CD4-positive, alpha-beta T cell treated with Interleukin-17A for 4 hours (primary cell): Measurements from ENCODE around the gene DHFR.
"Not testable (repeated sequence)": the region's sequence is repeated elsewhere in the genome, so short reads cannot be mapped to it uniquely, and the experiment has no call there.

ENCODE experiments used
- DNase-seq: peaks from one replicate; pipeline ENCODE4 v3.0.0-alpha.2; 2020; ENCODE audit warnings: mixed read lengths

The DHFR gene

GRCh38 chr5:80654391-80655230 lies at the start of gene DHFR, which contains the start of gene MSH3:
TSS of gene DHFR (minus strand) at chr5:80654983. CDS start at chr5:80654489, 494 bp downstream.
TSS of gene MSH3 (plus strand) at chr5:80654652. CDS start at chr5:80654728, 76 bp downstream.
- DNase-seq: peak; percentile 93

DNA sequence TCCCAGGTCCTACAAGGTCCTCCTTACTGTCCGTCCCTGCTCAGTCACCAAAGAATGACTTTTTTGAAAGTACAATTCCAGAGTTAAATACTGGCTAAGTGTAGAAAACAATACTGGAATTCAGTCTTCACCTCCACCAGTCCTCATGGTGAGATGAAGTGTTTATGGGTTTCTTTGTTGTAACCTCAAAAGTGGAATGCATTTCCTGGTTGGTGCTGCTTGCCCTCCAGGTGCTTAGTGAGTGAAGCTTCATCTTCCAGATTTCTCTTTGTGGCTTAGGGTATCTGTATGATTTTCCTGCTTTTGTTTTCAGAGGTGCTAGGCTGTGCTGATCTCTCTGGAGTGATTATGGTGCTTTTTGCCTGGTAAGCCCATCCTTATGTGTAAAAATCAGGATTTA lies 49.4 kb upstream of the DHFR start:
- no peak for DNase-seq

DNA sequence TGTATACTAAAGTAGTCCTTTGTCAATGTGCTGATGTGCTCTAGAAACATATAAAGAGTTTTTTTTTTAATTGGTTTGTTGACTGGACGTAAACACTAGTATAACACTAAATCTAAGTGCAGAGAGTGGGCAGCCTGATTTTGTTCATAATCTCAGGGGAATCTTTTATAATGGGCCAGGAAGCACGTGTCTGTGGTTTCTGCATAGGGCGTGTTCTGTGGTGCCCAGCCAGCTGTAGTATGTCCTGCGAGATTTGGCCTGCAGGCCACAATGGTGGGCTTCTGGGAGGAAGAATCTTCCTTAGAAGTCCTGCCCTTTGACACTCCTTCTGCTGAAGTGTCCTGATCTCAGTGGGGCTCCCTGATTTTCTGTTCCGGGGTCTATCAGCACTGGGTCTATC lies 49.0 kb upstream of the DHFR start:
- no peak for DNase-seq

- no peak for DNase-seq
Measured at GRCh38 chr5:80703291-80703690, 48.5 kb upstream of the DHFR start.

DNA sequence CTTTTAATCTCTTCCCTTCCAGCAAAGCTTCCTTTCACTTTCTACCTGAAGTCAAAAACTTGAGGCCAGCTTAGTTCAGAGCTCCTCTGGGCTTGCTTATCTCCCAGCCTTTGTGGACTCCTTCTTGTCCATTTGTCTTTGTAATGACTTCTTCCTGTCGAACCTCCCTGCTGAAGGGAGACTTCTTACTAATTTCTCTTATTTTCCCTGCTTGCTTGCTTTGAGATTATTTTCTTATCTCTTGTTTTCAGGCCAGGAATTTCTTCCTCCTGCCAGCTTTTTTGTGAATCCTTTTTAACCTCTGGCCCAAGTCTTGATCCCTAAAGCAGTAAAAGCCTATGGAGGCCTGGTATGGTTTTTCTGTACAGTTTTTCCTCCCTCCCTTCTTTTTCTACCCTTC lies 46.8 kb upstream of the DHFR start:
- DNase-seq: no peak

DNA sequence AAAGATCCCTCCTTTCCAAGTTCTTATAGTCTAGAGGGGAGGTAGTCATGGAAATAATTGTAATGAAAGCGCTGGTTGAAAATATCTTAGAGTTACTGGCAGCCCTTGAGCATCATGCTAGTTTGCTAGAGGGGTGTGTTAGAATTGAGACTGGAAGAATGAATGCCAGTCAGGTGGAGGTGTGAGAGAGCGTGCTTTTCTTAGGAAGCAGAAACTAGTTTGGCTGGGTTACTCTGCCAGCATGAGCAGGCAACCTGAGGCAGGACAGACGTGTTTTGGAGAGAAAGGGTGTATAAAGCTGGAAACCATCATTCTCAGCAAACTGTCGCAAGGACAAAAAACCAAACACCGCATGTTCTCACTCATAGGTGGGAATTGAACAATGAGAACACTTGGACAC lies 43.6 kb upstream of the DHFR start:
- no peak for DNase-seq

DNA sequence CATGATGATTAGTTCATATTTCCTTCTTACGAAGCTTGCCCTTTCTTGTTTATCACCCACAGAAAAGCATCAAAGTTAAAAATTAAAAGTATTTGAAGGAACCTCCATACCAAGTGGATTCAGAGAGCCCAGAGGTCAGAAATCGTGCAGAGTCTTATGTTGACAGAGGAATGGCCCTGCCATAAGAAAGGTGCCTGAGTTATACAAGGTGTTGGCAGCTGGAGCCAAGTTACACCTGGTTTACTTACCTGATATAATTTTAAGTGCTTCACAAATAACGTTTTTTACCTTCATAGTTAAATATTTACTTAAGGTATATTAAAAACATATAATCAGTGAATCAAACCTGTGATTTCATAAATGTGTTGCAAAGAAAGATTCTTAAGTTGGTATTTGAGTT lies 42.3 kb upstream of the DHFR start:
- no peak for DNase-seq

DNA sequence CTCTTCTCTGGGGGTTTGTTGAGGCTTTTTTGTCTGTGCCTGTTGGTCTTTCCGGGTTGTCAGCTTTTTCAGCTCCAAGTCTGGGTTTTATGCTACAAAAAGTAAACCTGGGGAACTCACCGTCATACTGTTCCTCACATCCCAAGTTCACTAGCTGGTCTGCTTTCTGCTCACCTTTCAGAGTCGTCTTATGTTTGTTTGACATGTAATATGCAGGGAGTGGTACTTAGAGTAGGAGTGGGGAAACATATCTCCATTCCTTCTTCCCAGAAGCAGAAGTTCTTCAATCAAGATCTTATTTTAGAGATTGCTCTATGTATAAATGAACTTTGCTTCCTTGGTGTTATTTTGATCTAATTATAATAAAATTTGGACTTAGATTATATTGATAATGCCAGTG lies 41.7 kb upstream of the DHFR start:
- no peak for DNase-seq

GRCh38 chr5:80695666-80696065 lies 40.9 kb upstream of the DHFR start:
- DNase-seq: no peak

GRCh38 chr5:80689627-80690026 lies 34.8 kb upstream of the DHFR start:
- no peak for DNase-seq

DNA sequence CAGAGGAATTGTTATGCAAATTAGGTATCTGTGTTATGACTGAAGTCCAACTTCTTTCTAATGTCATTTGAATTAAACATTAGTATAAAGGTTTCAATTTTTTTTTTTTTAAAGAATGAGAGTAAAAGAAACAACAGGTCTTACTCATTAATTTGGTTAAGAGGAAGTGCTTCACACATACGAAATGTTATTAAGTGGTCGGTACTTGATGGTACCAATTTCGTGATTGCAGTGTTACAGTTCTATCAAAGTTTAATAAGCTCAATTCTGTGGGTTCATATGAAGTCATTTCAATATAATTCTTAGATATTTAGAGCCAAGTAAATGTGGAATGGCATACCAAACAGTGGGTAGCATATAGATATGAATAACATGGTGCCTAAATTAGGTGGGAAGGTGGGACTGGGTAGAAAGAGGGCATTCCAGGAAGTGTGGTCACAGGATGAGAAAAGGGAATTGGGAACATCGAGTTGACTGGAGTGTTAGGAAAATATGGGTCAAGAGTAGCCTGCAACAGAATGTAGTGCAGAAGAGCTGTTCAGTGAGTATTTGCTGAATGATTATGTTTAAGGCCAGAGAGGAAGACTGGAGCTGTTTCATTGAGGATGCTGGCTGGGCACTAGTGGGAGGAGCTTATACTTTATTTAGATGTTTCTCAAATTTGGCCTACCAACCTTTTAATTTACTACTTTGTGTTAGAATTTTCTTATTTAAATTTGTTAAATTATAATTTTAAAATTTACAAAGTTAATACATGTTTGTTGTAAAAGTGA lies 34.1 kb upstream of the DHFR start:
- DNase-seq: no peak

GRCh38 chr5:80686757-80687156 lies 32.0 kb upstream of the DHFR start:
- no peak for DNase-seq

DNA sequence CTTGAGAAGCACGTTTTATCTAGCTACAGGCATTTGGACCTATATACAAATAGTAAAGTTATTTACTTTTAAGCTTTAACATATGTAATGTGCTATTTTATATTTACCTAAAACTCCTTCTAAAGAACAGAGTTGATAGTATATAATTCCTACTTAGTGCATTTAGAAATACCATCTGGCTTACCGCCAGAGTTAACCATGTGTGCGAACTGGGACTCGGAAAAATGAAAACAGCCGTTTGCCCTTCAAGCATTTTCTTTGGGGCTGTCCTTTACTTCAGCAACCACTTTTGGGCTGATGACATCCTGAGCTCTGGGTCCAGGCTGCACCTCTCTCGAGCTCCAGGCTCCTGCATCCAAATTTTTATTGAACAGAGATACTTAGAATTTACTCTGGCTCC lies 21.9 kb upstream of the DHFR start:
- no peak for DNase-seq

GRCh38 chr5:80672140-80672736 lies 17.5 kb upstream of the DHFR start:
- DNase-seq: peak; percentile 76

- DNase-seq: no peak
Measured at GRCh38 chr5:80668016-80668969, 13.5 kb upstream of the DHFR start.

DNA sequence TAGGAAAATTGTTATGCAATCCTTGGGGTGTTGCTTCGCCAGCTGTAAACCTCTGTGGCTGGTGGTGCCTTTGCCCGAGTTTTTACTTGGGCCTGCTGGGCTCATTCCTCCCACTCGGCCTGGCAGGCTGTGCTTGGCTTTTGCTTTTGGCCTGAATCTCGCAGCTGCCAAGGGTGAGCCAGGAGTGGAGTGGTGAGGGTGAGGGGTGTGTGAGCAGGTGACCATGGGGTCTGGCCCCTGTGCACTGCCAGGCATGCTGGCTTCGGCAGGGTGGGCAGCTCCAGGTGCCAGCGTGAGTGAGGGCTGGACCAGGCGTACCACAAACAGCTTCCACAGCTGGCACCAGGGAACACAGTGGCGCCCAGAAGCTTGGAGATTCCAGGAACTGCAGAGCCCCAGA lies 12.6 kb upstream of the DHFR start:
- no peak for DNase-seq

DNA sequence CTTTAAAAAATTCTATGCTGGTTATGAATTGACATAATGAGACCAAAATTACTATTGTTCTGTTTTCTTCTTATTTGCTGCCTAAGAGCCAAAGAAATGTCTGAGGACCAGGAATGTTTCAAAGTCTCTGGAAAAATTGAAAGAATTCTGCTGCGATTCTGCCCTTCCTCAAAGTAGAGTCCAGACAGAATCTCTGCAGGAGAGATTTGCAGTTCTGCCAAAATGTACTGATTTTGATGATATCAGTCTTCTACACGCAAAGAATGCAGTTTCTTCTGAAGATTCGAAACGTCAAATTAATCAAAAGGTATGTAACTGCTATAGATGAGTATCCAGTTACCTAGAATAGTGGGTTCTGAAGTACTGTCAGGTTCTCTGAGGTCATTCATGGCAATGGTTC lies 10.3 kb upstream of the DHFR start:
- DNase-seq: no peak

DNA sequence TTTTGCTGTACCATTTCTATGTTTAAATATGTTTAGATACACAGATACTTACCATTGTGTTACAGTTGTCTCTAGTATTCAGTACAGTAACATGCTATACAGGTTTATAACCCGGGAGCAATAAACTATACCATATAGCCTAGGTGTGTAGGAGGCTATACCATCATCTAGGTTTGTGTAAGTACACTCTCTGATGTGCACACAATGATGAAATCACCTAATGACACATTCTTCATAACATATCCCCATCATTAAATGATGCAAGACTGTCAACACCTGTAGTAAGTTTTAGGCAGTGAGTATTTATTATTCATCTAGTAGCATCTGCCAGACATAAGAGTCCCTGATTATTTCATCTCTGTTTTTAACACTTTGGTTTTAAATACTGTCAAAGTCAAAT lies 7.3 kb upstream of the DHFR start:
- no peak for DNase-seq

DNA sequence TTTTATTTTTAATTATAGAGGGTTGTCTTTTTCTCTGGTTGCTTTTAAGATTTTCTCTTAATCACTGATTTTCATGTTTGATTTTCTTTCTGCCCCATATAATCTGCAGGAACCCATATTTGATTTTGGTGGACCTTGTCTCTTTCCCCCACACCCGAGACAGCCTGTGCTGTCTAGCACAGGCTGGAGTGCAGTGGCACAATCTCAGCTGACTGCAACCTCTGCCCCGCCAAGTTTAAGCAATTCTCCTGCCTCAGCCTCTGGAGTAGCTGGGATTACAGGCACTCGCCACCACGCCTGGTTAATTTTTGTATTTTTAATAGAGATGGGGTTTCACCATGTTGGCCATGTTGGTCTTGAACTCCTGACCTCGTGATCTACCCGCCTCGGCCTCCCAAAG lies 5.9 kb upstream of the DHFR start:
- DNase-seq: not testable (repeated sequence)

- no peak for DNase-seq
Measured at GRCh38 chr5:80659106-80659505, 4.3 kb upstream of the DHFR start.

- DNase-seq: no peak
Measured at GRCh38 chr5:80656425-80656824, 1.6 kb upstream of the DHFR start.

GRCh38 chr5:80655231-80655774 lies 520 bp upstream of the DHFR start:
- DNase-seq: no peak
